ENCODE data around the gene VAV2.

Gene VAV2

DNA sequence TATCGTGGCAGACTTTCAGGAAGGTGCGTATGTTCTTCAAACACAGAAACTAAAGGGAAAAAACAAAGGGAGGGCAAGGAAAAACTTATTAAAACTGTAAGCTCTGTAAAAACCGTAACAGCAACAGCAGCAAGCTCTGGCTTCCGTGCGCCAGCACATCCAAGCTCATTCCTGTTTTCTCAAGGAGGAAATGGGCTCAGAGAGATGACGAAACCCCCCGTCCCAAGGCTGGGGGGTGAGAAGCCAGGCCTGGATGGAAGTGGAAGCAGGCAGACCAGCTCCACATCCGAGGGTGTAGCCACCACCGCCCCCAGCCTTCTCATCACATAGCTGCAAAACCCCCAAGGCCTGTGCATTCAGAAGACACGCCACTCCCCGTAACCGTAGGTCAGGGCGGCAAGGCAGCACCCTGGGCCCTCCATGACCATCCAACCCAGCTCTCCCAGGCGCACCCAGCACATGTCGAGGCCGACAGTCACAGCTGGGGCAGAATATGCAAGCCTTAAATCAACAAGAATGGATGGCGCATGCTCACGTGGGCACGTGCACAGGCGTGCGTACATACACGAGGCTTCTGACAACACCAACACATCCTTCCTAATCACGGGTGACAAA, 52.8 kb downstream of the VAV2 start:
- Histone ChIP-seq H3K27me3 (no peaks in the 10 kb centered on the region), H3K4me1 (ENCODE audit: control insufficient read depth in 1 of 2, insufficient read depth in 1 of 2, low read depth in 1 of 2, low read length in 1 of 2) (no peaks in the 10 kb centered on the region), H3K36me3 (no peaks in the 10 kb centered on the region), H3K27ac (no peak overlapping the region), H3K9me3 (no peaks in the 10 kb centered on the region), H3K4me3 (ENCODE audit: low read depth in 1 of 2, low read length in 1 of 2) (no peak overlapping the region)
- TF ChIP-seq, protein P1, sequence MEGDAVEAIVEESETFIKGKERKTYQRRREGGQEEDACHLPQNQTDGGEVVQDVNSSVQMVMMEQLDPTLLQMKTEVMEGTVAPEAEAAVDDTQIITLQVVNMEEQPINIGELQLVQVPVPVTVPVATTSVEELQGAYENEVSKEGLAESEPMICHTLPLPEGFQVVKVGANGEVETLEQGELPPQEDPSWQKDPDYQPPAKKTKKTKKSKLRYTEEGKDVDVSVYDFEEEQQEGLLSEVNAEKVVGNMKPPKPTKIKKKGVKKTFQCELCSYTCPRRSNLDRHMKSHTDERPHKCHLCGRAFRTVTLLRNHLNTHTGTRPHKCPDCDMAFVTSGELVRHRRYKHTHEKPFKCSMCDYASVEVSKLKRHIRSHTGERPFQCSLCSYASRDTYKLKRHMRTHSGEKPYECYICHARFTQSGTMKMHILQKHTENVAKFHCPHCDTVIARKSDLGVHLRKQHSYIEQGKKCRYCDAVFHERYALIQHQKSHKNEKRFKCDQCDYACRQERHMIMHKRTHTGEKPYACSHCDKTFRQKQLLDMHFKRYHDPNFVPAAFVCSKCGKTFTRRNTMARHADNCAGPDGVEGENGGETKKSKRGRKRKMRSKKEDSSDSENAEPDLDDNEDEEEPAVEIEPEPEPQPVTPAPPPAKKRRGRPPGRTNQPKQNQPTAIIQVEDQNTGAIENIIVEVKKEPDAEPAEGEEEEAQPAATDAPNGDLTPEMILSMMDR (IDR thresholded peaks at IDR 0.05): no peak

DNA sequence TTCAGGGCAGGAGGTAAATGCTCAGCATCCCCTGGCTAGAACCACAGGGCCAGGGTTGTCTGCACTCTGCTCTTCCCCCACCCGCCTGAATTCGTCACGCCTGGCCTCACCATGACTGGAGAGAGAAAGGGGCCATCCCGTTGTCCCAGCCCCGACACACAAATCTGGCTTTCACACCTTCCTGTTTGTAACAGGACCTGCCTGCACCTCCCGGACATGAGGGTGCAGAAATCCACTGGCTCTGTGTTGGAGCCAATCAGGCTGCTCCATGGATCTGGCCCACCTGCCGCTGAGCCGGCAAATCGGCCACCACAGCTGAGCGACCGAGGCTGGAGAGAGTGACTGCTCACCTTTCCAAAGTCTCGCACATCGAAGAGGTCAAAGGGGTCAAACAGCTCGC, 53.4 kb downstream of the VAV2 start:
- Histone ChIP-seq H3K9me3 (no peaks in the 10 kb centered on the region), H3K27ac (no peak overlapping the region), H3K4me1 (ENCODE audit: control insufficient read depth in 1 of 2, insufficient read depth in 1 of 2, low read depth in 1 of 2, low read length in 1 of 2) (no peaks in the 10 kb centered on the region), H3K4me3 (ENCODE audit: low read depth in 1 of 2, low read length in 1 of 2) (no peak overlapping the region), H3K36me3 (no peaks in the 10 kb centered on the region), H3K27me3 (no peaks in the 10 kb centered on the region)
- TF ChIP-seq, protein P1 (IDR thresholded peaks at IDR 0.05): no peak

DNA sequence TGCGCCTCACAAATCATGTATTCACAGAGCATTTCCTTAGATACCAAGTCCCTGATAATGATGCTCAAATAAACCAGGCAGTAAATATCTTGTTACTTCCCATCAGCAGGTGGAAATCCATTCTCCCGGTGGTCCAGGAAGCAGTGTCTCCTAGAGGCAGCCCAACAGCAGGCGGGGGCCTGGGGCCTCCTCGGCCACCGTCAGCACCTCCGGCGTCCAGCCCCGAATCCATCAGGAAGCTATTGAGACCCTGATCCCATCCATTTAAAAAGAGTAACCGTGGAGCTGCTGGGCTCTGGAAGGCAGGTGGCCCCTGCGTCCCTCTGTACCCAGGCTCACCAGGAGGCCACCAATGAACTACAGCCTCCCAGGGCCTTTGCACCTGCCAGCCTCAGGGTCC, 54.0 kb downstream of the VAV2 start:
- H3K27ac ChIP-seq: no peak overlapping the region
- no peak overlapping the region for H3K4me3 ChIP-seq (ENCODE audit: low read depth in 1 of 2, low read length in 1 of 2)
- TF ChIP-seq, protein P1 (IDR thresholded peaks at IDR 0.05): no peak
- H3K4me1 ChIP-seq (ENCODE audit: control insufficient read depth in 1 of 2, insufficient read depth in 1 of 2, low read depth in 1 of 2, low read length in 1 of 2): no peaks in the 10 kb centered on the region
- no peaks in the 10 kb centered on the region for H3K36me3 ChIP-seq
- no peaks in the 10 kb centered on the region for H3K27me3 ChIP-seq
- no peaks in the 10 kb centered on the region for H3K9me3 ChIP-seq

DNA sequence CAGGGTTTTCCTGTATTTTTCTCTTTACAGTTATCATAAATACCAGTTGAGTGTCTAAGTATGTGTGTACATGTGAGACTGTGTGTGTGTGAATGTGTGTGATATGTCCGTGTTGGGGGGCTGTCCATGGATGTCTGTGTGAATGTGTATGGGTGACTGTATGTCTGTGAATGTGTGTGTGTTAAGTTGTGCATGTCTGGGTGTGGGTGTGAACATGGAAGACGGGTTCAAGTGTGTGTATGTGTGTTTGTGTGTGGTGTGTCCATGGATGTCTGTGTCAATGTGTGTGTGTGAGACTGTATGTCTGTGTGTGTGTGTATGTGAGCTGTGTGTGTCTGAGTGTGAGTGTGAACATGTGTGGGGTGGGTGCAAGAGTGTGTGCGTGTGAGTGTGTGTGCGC, 55.0 kb downstream of the VAV2 start:
- H3K27ac ChIP-seq: no peak overlapping the region
- H3K9me3 ChIP-seq: no peaks in the 10 kb centered on the region
- H3K27me3 ChIP-seq: no peaks in the 10 kb centered on the region
- TF ChIP-seq, protein P1 (IDR thresholded peaks at IDR 0.05): no peak
- H3K4me1 ChIP-seq (ENCODE audit: control insufficient read depth in 1 of 2, insufficient read depth in 1 of 2, low read depth in 1 of 2, low read length in 1 of 2): no peaks in the 10 kb centered on the region
- no peaks in the 10 kb centered on the region for H3K36me3 ChIP-seq
- H3K4me3 ChIP-seq (ENCODE audit: low read depth in 1 of 2, low read length in 1 of 2): no peak overlapping the region

DNA sequence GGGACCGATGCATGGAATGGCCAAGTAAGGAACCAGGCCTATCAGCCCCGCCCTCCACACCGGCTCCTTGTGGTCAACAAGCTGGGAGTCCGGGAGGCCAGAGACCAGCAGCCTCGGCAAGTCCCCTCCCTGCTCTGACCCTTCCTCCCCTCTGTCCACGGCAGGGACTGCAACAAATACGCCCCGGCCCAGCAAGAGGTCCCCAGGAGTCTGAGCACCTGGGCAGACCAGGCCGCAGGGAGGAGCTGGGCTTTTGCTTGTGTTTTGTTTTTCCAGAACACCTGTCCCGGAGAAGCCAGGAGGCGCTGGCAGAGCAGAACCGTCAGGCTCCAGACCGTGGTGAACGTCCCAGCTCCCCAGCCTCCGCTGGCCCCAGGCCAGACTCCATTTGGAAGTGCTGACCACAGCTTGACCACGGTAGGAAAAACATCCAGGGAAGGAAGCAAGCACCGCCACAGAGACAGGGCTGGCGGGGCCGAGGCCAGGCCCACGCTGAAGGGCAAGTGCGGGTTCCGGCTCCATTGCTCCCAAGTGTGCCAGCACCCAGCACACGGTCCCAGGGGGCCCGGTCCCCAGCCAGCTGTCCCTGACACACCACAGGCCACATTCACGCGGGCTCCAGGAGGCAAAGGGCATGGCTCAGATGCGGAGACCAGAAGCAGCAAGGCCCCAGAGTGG, 56.7 kb downstream of the VAV2 start:
- no peak overlapping the region for H3K27ac ChIP-seq
- H3K4me3 ChIP-seq (ENCODE audit: low read depth in 1 of 2, low read length in 1 of 2): no peak overlapping the region
- H3K27me3 ChIP-seq: no peaks in the 10 kb centered on the region
- no peaks in the 10 kb centered on the region for H3K9me3 ChIP-seq
- no peaks in the 10 kb centered on the region for H3K4me1 ChIP-seq (ENCODE audit: control insufficient read depth in 1 of 2, insufficient read depth in 1 of 2, low read depth in 1 of 2, low read length in 1 of 2)
- TF ChIP-seq, protein P1 (IDR thresholded peaks at IDR 0.05): no peak
- no peaks in the 10 kb centered on the region for H3K36me3 ChIP-seq
